AG10803 (cell line): ENCODE data around the gene ELANE.

Experiments
- DNase-seq: peaks from one replicate; pipeline ENCODE4 v3.0.0; 2010; ENCODE audit warnings: low read depth
- H3K4me3 ChIP-seq: 2 replicates; pipeline ENCODE4 v1.5.1; 2011; ENCODE audit warnings: mild to moderate bottlenecking, low read length, control low read depth
- TF ChIP-seq, protein P1 (sequence below): conservative IDR thresholded peaks from 2 replicates; pipeline ENCODE4 v1.5.1; 2011; ENCODE audit warnings: mild to moderate bottlenecking, low read length, control low read depth, inconsistent platforms

The ELANE gene

GRCh38 chr19:882871-883497, 30.9 kb downstream of the ELANE start:
- H3K4me3 ChIP-seq: no peak overlapping the region
- TF ChIP-seq, protein P1, sequence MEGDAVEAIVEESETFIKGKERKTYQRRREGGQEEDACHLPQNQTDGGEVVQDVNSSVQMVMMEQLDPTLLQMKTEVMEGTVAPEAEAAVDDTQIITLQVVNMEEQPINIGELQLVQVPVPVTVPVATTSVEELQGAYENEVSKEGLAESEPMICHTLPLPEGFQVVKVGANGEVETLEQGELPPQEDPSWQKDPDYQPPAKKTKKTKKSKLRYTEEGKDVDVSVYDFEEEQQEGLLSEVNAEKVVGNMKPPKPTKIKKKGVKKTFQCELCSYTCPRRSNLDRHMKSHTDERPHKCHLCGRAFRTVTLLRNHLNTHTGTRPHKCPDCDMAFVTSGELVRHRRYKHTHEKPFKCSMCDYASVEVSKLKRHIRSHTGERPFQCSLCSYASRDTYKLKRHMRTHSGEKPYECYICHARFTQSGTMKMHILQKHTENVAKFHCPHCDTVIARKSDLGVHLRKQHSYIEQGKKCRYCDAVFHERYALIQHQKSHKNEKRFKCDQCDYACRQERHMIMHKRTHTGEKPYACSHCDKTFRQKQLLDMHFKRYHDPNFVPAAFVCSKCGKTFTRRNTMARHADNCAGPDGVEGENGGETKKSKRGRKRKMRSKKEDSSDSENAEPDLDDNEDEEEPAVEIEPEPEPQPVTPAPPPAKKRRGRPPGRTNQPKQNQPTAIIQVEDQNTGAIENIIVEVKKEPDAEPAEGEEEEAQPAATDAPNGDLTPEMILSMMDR: no peak
- DNase-seq: no peak

DNA sequence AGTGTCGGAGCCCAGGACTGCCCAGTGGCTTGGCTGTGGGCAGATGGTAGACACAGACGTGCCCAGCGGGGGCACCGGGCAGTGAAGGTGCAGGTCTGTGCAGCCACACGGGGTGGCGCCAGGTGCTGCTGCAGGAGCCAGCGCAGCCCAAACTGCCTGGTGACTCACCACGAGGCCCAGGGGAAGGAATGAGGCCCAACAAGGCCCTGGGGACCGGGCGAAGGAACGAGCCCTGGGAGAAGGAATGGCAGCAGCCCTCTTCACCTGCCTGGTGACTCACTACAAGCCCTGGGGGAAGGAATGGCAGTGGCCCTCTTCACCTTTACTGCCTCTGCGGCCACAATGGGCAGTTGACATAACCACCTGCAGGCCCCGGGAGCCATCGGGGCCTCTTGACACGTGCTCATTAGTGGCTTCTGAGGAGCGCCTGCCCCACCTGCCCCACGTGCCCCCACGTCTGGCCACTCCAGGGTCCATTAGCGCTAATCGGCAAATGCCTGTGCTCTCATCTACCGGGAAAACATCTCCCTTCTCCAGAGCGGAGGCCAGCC, 31.6 kb downstream of the ELANE start:
- DNase-seq: no peak
- TF ChIP-seq, protein P1: no peak
- H3K4me3 ChIP-seq: no peak overlapping the region

GRCh38 chr19:884420-885211, 32.5 kb downstream of the ELANE start:
- no peak for DNase-seq
- TF ChIP-seq, protein P1: no peak
- no peak overlapping the region for H3K4me3 ChIP-seq

DNA sequence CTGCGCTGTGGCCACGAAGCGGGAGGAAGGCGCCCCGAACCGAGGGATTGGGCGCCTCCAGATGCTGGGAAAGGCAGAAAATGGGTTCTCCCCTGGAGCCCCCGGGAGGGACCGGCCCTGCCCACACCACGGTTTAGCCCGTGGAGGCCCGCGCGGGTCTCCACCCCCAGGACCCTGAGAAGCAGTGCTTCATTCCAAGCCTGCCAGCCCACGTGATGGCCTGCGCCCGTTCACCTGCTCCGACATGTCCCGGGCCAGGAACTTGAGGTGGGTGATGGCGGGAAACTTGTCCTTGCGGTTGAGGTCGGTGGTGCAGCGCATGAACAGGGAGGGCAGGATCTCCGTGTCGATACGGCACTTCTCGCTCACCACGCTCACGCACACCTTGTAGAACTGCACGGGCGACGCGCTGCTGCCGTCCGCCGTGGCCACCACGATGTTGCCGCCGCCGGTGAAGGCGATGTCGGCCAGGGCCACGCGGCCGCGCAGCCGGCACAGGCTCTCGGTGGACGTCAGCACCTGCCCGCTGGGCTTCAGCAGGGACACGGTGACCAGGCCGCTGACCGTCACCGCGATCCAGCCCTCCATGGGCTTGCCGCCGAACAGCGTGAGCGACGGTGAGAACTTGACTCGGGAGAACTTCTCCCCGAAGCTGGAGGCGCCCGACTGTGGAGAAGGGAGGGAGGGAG, 33.6 kb downstream of the ELANE start:
- DNase-seq: no peak
- TF ChIP-seq, protein P1: no peak
- no peak overlapping the region for H3K4me3 ChIP-seq

GRCh38 chr19:887072-887471, 35.0 kb downstream of the ELANE start:
- TF ChIP-seq, protein P1: no peak
- H3K4me3 ChIP-seq: no peak overlapping the region
- DNase-seq: peak; percentile 86

DNA sequence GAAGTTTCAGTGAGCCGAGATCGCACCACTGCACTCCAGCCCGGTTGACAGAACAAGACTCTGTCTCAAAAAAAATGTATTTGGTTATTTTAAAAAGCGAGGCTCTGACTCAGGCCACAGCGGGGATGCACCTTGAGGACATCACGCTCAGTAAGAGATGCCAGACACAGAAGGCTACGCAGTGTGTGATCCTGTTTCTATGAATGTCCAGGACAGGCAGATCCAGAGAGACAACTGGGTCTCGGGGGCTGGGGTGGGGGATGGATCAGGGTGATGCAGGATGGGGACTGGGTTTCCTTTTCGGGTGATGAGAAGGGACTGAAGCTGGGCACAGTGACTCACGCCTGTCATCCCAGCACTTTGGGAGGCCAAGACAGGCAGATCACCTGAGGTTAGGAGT, 35.5 kb downstream of the ELANE start:
- H3K4me3 ChIP-seq: no peak overlapping the region
- TF ChIP-seq, protein P1: no peak

More for the DNA sequence above, 35.5 kb downstream of the ELANE start:
- no peak for DNase-seq
